Measurements from ENCODE around the gene CDC42BPA.

The CDC42BPA gene

DNA sequence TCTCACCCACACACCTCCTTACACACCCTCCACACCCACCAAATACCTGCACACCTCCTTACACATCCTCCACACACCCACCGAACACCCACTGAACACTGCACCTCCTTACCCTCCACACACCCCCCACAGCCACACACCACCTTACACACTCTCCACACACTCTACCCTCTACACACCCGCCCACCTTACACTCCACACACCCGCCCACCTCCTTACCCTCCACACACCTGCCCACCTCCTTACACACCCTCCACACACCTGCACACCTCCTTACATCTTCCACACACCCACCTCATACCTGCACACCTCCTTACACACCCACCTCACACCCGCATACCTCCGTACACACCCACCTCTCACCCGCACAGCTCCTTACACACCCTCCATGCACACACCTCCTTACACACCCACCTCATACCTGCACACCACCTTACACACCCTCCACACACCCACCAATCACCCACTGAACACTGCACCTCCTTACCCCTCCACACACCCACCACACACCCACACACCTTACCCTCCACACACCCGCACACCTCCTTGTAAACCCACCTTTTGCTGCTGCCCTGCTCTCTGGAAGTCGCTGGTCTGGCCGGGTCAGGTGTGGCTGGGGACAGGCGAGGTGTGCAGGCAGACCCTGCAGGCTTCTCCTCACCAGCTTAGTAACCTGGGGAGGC is 339.7 kb downstream of the CDC42BPA start:
- no peak for DNase-seq (ENCODE audit: low read depth)

DNA sequence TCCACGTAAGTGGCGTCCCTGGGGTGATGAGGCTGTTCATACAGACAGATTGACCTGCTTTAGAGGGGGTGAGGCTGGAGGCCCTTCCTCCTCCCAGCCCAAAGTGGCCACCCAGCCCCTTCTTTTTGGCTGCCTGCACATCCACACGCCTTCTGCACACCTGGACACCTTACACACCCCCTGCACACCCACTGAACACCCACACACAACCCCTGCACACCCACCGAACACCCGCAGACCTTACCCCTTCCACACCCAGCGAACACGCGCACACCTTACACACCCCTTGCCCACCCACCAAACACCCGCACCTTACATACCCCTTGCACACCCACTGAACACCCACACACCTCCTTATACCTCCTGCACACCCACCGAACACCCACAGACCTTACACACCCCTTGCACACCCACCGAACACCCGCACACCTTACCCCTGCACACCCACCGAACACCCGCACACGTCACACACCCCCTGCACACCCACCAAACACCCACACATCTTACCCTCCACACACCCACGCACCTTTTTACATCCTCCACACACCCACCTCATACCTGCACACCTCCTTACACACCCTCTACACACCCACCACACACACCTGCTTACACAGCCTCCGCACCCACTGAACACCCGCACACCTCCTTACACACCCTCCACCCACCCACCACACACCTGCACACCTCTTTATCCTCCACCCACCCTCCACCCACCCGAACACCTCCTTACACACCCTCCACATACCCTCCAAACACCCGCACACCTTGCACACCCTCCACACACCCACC is 340.5 kb downstream of the CDC42BPA start:
- DNase-seq (ENCODE audit: low read depth) = no peak

DNA sequence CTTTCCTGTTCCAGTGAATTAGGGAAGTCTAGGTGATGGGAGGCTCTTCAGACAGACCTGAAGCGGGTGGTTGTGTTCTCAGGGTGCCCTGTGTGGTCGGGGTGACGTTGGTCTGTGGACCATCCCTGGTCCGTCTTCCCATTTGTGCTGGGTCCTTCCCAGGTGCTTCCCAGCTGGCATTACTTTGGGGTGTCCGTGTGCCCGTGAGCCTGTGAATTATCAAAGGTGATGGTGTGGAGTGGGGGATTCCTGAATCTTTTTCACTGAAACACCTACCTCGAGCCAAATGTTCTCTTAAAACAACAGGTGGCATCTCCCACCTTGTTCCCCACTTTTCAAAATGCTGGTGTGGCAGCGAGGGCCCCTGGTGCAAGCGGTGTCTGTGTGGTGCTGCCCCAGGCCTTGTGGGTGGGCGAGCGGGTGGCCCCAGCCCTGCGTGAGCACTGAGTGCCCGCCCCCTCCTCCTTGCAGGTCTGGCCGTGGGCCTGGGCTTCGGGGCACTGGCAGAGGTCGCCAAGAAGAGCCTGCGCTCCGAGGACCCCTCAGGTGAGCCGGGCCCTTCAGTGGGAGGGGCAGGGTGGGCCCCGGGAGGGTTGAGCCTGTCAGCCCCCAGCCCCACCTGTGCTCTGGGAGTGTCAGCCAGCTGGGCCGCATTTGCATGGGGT is 341.2 kb downstream of the CDC42BPA start:
- DNase-seq (ENCODE audit: low read depth) = no peak

DNA sequence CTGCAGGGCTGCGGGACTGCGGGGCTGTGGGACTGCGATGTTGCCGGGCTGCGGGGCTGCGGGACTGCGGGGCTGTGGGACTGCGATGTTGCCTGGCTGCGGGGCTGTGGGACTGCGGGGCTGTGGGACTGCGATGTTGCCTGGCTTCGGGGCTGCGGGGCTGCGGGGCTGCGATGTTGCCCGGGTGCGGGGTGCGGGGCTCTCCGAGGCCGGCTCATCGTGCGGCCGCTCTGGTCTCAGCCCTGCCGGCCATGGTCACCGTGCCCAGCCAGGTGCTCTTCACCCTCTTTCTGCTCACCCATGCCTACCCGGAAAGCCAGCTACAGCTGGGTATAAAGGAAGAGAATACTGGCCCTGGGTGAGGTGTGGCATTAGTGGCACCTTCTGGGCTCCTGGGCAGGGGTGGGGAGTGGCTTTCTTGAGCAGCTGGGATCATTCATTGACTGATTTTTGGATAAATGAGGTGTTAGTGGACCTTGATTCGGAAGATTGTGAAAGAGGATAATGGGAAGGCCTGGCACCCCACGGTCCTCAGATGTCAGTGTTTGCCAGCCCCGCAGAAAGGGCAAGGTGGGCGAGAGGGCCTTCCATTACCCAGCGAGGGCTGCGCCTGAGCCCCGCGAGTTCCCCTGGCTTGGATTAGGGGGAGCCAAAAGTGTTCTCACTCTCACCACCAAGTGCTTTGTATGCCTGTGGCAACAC is 341.9 kb downstream of the CDC42BPA start:
- no peak for DNase-seq (ENCODE audit: low read depth)

DNA sequence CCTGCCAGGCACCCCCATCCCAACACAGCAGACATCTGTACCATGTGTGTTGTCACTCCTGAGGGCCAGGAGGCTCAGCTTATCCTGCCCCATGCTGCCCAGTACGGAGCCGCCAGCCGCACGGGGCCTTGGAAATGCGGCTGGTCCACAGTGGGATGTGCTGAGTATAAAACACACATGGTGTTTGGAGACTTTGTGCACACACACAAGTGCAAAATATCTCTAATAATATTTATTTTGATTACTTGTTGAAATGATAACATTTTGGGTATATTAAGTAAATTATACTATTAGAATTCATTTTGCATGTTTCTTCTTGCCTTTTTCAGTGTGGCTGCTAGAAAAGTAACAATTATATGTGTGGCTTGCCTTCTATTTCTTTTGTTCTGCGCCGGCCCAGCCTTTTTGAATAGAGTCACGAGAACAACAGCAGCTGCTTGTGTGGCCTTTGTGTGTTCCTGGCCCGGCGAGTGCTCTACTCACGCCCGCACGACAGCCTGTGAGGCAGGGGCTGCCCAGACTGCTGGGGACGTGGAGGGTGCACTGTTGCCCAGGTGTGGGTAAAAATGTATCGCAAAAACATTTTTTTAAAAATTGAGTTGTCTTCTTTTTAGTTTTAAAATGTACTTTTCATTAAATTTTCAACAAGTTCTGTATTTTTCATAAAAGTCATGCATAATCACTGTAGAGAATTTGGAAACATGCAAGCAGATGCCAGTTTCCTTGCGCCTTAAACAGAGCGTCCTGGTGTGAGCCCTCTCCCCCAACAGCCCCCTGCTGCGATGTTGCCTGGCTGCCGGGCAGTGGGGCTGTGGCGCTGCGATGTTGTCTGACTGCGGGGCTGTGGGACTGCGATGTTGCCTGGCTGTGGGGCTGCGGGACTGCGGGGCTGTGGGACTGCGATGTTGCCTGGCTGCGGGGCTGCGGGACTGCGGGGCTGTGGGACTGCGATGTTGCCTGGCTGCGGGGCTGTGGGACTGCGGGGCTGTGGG is 342.7 kb downstream of the CDC42BPA start:
- no peak for DNase-seq (ENCODE audit: low read depth)

DNA sequence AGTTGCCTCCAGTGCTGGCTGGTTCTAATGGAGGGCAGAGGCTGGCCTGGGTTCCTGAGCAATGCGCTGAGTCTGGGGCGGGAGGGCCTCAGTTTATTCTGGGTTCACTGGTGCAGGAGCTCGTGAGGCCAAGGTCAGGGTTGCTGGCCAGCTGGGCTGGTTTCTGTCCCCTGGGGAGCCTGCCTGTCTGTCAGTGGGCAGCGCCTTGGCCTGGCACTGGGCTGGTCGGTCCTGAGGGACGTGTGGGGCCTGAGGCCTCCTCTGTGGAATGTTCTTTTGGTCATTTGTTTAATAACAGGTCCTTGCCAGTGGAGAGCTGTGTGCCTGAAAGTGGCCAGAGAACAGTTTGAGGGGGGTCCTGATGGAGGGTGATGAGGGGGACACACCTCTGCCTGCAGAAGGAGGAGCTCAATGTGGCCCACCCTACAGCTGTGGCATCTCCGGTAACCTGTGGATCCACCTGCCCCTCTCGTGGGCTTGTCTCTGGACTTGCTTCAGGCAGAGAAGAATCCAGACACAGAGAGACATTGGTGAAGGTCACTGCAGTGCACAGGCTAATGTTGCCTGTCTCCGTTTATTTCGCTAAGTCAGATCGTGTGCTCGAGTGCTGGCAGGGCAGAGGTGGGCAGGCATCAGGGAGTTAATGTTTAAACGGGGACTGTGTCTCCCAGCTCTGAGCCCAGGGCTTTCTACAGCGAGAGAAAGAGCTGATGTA is 343.6 kb downstream of the CDC42BPA start:
- DNase-seq (ENCODE audit: low read depth) = no peak

DNA sequence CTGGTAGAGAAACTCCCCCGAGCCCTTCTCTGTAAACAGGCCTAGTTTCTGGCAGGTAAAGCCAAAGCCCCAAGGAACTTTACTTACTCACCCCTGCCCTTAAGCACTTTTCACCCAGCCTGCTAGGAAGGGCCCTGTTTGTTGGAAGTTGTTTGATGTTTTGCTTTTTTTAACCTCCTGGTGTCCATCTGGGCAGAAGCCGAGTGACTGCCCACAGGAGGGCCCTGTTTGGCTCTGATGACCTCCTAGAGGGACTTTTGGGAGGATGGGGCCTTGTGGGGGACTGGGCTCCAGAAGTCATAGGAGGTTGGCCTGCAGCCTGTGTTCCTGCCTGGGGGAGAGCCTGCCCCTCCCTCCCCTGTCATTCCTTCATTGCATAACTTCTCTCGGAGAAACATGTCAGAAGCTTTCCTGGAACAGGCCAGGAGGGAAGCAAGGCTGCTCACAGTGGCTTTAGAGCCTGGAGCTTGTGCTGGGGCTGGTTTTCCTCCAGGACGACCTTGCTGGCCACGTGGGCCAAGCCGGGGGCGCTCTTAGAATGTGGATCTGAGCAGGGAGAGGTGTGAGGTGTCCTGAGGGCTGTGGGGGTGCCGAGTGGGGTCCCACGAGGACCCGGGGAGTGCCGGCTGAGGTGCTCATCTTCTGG is 344.3 kb downstream of the CDC42BPA start:
- DNase-seq (ENCODE audit: low read depth) = peak; percentile 68

DNA sequence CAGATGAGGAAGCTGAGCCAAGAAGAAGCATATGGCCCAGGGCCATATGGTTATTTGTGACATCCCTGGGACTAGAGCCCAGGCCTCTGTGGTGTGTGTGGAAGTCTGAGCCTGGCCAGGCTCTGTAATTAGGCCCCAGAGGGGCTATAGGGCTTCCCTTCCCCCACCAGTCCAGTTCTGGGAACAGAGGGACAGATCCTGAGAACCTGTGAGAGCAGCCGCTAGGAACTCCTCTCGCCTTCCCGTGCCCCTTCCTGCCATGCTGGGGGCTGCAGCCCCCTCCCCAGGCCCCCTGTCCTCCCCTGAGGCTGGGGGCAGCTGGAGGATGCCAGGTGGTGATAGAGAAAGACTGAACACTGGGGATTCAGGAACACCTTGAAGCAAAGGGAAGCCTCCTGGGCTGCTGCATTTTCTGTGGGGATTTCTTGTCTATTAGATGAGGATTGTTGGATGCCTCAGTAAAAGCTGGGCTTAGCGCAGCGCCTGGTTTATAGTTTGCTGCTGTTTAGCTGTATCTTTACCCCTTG is 344.9 kb downstream of the CDC42BPA start:
- no peak for DNase-seq (ENCODE audit: low read depth)

DNA sequence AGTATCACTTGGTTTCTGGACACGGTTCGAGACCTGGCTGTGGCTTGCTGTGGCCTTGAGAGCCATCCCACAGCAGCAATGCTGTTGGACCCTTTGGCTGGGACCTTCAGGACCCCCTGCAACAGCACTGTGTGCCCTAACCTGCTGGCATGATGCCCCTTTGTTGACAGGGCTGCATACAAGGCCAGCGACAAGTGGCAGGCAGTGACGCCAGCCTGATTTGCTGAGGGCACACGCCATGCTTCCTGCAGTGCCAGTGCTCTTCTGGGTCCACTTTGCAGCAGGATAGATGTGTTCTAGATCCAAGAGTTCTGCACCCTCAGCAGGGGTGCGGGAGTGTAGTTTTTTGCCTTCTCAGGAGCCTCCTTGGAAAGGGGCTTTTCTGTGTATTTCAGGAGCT is 345.4 kb downstream of the CDC42BPA start:
- DNase-seq (ENCODE audit: low read depth) = no peak

DNA sequence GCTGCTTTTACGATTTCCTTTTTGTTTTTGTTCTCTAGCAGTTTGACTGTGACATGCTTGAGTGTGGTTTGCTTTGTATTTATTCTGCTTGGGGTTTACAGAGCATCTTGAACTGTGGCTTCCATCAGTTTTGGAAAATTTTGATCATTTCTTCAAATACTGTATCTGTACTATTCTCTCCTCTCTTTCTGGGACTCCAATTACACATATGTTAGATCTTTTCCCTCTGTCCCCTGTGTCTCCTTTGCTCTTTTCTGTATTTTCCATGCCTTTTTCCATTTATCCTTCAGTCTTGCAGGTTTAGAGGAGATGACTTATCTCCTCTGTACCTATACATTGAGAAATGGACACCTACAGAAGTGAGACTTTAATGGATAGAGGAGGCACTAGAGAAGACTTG is 346.5 kb downstream of the CDC42BPA start:
- no peak for DNase-seq (ENCODE audit: low read depth)

DNA sequence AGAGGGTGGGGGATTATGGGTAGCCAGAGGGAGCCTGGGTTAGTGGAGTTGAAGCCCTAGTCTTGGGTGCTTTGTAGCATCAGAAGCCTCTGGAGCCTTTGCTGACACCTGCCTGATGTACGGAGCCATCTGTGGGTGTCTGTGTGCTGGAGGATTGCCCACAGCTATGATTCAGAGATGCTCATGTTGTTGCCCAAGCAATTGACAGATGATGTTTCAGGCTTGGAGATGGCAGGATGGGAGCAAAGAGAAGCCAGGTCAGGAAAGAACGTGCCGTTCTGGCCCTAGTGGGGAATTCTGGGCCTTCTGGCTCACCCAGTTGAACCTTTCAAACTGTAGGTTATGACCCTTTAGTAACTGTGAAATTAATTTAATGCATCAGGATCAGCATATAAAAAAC is 350.6 kb downstream of the CDC42BPA start:
- DNase-seq (ENCODE audit: low read depth) = peak; percentile 93

DNA sequence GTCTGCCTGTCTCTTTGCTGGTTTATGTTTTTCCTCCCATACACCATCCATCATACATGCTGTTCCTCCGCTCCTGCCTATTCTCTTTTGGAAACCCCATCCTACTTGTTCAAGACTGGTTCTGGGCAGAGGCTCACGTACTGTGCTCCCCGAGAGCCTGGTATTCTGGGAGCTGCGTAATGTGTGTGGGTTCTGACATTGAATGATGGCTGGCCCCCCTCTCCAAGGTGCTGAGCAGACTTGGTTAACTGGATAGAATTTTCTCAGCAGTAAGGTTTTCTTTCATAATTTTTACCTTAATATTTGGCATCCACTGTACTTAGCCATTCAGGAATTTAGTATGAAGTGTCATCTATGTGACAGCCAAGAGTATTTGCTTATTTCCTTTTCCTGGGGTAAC is 351.6 kb downstream of the CDC42BPA start:
- no peak for DNase-seq (ENCODE audit: low read depth)

DNA sequence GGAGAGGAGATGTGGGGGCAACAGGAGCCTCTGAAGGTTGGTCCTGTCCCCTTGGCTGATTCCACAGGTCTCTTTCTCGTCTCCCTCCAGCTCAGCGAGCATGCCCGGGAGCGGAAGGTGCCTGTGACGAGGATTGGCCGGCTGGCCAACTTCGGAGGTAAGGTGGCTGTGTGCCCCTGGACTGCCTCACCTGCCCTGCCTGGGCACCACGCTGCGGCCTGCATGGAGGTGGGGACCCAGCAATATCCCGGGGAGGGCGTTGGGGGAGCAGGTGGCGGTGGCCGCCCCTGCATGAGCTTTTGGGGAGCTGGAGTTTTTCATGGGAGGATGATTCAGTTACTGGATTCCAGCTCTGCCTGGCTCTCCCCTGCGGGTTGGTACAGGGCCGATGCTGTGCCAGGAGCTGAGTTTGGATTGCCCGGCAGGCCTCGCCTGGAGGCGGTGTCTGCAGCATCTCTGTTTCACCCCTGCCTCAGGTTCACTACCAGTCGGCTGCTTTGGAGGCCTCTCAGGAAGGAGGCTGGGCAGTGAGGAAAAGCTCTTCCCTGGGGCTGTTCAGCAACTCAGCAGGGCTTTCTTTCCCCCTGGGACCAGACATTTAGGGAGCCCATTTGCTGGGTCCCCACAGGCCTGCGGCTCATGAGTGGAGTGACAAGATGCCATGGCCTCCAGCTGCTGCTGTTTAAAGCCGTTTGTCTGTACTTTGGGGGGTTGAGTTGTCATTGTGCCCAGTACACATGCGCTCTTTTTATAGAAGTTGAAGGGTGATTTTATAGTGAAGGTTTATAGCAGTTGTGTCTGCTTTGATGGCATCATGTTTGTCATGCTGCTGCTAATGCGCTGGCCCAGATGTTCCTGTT is 352.5 kb downstream of the CDC42BPA start:
- no peak for DNase-seq (ENCODE audit: low read depth)

DNA sequence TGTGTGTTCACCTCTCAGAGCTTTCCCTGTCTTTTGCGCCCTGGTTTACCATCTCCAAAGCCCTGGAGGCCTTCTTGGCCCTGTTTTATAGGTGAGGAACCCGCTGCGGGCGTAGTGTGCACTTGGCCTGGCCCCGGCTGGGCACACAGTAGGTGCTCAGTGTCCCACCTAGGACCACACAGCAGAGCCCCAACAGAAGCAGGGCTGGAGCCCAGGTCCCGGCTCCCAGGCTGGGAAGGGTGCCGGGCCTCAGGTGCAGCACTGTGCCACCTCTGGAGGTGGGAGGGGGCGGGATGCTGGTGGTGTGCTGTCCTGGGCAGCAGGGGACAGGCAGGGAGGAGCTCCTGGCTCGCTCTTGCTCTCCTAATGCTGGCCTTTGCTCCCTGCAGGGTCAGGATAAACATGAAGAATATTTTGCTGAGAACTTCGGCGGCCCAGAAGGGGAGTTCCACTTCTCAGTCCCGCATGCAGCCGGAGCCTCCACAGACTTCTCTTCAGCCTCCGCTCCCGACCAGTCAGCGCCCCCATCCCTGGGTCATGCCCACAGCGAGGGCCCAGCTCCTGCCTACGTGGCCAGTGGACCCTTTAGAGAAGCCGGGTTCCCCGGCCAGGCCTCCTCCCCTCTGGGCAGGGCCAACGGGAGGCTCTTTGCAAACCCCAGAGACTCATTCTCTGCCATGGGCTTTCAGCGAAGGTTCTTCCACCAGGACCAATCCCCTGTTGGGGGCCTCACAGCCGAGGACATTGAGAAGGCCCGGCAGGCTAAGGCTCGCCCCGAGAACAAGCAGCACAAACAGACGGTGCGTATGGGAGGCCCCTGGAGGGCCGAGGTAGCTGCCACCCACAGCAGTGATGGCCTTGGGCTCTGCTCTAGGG is 353.4 kb downstream of the CDC42BPA start:
- no peak for DNase-seq (ENCODE audit: low read depth)

DNA sequence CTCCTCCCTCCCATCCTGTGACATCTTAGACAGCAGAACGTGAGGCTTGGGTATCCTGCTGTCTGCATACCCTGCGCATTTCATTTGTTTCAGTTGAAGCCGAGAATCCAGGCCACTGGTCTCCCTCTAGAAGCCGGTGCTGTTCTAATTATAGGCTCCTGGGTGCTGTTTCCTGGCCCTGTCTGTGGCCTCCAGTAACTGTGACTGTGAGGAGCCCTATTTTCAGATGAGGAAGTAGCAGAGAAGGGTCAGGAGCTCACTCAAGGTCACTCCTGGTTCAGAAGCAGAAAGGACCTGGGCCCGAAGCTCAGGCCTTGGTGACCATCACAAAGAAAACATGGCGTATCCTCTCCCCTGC is 354.2 kb downstream of the CDC42BPA start:
- DNase-seq (ENCODE audit: low read depth) = no peak

DNA sequence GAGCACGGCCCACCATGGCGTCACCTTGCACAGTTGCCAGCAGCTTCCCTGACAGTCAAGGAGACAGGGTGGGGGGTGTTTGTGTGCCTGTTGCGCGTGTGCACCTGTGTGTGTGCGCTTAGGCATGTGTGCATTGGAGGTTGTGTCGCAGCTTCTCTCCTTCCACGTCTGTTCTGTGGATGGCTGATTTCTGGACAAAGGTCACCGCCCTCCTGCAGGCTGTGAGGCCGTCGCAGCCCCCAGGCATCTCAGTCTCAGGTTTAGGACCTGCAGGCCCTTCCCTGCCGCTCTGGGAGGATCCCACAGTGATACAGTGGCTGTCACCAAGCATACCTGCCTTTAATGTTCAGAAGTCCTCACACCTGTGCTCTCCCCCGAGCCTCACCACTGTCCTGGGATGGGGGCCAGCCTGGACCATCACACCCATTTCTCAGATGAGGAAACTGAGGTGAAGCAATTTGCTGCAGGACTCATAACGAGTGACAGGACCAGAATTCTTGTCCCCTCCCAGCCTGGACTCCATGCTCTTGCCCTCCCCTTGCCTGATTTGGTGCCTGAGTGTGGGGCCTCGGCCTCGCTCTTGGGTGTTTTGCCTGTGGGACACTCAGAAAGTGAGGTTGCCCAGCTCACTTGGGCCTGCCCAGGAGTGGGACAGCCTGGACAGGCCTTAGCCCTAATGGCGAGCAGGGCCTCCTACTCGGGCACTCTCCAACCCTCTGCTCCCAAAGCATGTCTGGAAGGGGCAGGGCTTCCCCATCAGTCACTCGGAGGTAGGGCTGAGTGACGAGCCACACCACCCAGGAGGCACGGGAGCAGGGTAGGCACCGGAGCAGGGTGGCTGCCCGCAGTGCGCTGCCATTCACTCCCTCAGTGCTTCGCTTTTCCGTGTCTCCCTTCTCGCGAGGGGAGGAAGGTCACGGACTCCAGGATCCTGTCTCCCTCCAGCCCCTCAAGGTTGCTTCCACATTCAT is 355.6 kb downstream of the CDC42BPA start:
- DNase-seq (ENCODE audit: low read depth) = no peak

Data from amniotic epithelial cell (primary cell).